Stromal cell of bone marrow (primary cell): ENCODE measurements around the gene BFSP2.

Source experiments
- DNase-seq: peaks from one replicate; pipeline ENCODE4 v3.0.0-alpha.2; 2012; ENCODE audit warnings: low read depth

The BFSP2 gene

GRCh38 chr3:133383741-133384140 lies 16.1 kb upstream of the BFSP2 start:
- DNase-seq: no peak

DNA sequence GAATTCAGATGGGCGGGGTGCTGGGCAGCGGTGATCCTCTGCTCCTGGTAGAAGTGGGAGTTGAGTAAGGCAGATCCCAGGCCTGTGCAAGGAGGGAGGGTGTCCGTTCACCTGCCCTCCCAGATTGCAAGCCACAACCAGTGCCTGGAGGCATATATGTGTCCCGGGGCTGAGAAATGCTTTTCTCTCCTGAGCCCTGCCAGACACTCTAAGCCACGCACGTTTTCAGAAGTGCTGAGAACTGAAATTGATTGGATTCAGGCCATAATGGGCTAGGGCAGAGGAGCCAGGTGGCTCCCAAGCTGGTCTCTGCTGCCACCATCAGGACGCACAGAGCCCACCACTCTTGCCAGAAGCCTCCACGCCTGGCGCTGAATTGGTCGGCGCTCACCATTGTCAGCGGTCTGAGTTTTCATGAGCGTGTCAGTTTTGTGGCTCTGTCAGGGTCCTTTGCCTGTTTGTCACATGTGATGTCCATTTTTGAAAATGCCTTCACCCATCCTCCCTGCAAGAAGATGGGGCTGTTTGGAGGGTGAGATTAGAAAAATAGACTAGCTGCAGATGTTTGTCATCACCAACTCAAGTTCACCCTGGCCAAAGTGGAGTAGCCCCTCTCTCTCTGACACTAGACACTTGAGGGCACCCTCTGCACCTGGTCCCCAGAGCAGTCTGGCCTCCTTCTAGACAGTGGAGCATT lies 15.4 kb upstream of the BFSP2 start:
- DNase-seq: no peak

DNA sequence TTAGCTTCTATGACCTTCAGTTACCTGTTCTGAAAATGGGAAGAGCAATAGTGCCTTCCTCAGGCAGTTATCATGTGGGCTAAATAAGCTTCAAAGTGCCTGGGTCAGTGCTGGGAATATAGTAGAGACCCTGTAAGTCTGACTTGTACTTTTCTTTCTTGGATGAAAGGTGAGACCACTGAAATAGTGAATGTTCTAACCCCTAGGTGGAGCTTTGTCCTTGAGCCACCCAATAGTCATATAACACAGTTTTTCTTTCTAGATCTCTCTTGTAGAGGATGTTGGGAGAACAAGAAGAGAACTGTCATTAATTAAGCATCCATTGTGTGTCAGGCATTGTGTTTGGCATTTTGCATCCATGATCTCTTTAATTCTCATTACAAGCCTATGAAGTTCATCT lies 13.0 kb upstream of the BFSP2 start:
- no peak for DNase-seq

DNA sequence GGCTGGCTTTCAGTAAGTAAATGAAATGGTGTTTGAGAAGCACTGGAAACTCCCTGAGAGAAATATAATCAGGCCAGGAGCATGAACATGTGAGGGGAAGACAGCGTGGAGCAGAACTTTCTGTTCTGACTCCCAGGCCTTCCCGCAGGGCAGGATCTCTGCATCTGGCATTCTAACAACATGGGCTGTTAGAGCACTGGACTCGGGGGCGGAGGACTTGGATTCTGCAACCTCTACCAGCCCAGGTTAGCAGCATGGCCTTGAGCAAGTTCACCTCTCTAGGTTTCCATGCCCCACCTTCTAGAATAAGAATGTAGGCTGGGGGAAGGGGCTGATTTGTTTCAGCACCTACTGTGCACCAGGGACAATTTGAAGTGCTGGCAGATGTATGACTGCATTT lies 12.5 kb upstream of the BFSP2 start:
- DNase-seq: no peak

DNA sequence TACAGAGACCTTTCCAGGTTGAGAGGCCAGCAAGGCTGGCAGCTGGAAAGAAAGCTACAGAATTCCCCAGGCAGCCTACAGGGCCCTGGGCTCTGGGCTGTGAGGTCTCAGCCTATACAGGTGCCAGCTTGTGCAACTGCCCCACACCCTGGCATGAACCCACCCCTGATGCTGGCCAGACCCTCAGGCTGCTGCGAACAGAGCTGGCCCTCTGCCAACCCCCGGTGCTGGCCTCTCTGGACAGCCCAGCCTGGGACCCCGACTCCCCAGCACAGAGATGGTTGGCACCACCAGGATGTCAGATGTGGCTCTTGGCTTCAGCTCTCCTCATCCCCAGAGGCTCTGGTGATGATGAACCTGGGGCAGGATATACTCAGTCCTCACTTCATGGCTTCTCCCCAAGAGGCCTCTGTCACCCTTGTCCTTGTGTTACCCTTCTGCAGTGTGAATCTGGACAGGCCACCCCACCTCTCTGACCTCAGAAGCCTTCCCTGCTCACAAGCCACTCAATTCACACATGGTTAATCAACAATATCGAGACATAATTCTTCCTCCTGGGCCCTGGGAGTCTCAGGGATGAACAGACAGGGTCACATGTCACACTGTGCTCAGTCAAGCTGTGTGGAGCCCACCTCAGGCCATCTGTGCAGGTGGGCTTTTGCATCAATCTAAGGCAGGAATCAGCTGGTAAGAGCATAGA lies 11.0 kb upstream of the BFSP2 start:
- DNase-seq: no peak

- DNase-seq: no peak
These were observed 9.1 kb upstream of the BFSP2 start for GRCh38 chr3:133390715-133391114.

DNA sequence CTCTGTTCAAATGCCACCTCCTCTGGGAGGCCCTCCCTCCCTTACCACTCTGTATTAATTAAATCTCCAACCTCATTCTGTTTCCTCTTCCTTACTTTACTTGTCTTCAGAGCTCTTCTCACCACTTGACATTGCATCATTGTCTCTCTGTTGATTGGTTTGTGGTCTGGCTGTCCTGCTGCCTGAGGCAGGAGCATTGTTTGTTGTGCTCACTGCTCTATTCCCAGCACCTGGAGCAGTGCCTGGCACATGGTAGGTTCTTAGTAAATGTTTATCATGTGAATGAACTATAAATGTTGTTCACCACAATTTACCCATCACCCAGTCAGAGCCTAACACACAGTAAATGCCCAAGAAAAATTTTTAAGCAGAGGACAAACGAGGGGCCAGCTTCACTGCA lies 6.7 kb upstream of the BFSP2 start:
- DNase-seq: no peak

GRCh38 chr3:133393691-133394474 lies 6.0 kb upstream of the BFSP2 start:
- no peak for DNase-seq

DNA sequence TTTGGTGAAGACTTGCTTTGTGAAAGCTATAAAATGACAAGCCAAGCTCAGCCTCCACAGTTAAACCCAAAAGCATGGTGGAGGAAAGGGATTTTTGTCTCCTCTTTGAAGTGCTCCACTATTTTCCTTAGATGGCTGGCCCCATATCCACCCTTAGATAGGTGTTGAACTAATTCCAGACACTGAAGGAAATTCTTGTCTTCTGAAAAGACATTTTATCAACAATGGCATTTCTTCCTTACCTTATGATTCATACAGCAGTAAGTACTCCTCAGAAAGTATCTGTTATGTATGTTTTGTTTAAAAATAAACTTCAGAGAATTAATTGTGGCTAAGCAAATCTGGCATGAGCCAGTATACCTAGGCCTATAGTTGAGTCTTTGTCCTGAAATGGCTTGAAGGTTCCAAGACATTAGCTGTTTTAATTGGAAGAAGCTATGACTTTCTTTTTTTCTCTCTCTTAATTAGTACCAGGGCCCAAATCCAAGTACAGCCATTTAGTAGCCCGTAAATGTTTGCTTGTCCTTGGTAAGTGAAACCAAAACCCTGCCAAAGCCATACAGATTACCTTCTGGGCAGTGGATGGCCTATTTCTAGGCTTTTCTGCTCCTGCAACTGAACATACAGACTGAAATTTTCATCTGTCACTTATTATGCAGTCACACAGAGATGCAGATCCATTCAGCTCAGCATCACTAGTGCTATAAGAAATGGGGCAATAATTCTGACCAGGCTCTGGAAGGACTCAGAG lies 5.1 kb upstream of the BFSP2 start:
- DNase-seq: no peak

DNA sequence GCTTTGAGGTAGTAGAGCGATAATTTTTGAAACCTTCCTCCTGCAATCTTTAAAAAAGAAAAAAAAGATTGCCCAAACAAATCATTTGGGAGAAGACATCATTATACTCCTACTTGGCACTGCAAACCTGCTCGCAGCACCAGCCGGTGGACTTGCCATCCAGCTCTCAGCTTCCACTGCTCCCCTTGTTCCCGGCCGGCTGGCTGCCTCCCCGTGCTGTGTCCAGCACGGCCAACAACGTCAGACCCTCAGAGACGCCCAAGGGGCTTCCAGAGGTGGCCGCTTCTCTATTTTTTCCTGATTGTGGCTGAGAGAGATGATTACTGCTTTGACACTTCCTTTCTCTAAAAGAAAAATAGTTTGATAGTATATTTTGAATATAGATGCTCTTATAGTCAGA lies 3.0 kb upstream of the BFSP2 start:
- no peak for DNase-seq

DNA sequence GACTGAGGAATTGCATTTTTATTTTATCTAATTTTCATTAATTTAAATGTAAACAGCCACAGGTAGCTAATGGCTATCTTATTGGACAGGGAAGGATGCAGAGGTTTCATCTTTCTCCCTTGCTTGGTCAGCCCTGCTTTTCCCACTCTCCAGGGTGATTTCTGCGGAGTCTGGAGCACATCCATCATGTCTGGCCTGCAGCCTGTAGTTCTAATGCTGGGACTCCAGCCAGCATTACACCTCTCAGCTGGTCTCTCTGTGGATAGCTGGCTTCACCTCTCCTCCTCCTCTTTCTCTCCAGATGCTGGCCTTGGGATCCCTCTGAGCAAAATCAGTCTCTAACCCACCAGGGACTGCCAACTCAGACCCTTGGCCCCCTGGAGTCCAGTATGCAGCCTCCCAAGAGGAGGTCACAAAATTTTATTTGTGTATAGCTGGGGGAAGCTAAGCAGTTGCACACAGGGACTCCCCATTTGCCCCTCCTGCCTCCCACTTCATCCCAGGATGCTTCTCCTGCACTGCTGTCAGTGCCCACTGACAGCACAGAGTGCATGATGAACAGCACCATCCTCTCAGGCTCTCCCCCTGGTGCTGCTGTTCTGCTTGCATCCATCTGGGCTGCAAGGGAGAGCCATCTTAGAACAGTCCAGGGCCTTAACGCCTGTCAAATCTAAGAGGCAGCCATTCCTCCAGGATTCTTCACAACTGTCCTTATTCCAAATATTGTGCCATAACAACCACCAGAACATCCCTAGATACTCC lies 1.7 kb downstream of the BFSP2 start:
- DNase-seq: no peak

GRCh38 chr3:133404920-133405319 lies 5.1 kb downstream of the BFSP2 start:
- no peak for DNase-seq

- no peak for DNase-seq
These were observed 8.5 kb downstream of the BFSP2 start for GRCh38 chr3:133408366-133408765.

DNA sequence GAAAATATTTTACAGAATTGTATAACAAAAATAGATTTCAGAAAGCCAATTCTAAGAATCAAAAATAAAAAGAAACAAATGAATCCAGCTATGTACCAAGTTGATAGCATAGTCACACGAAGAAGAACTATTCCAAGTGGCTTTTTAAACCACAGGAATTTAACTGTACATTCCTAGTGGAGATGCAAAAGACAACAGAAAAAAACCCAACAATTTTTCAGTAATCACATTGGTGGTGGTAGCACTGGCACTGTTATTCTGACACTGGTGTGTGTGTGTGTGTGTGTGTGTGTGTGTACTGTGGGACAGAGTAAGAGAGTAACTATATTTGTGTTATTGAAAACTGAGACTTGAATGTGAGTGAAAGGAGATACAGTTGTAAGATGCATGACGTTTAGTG lies 9.1 kb downstream of the BFSP2 start:
- no peak for DNase-seq

DNA sequence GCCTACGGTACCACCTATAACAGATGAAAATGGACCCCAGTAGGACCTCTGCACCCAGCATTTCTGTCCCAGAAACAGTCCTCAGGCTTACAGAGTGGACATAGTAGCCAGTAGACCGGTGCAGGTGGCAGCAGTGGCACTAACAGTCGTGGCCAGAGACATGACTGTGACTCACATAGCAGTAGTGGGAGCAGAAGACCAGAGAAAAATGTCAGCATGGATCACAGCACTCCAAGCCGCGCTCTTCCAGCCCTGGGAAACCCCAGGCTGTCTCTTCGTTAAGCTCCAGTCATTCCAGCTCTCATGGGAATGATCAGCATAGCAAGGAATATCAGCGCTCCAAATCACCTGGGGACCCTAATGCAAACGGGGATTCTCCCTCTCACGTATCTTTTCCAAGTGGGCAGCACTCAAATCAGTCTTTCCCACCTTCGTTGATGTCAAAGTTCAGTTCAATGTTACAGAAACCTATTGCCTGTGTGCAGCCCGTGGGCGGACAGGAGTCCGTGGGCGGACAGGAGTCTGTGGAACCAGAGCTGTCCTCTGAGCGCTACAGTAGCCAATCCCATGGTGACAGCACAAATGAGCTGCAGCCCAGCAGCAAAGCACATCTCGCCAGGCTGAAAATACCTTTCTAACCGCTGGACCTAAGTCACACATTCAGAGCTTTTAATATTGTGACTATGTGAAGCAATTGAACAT lies 10.5 kb downstream of the BFSP2 start:
- DNase-seq: no peak

- DNase-seq: peak; percentile 30
These were observed 12.6 kb downstream of the BFSP2 start for GRCh38 chr3:133412183-133413132.

DNA sequence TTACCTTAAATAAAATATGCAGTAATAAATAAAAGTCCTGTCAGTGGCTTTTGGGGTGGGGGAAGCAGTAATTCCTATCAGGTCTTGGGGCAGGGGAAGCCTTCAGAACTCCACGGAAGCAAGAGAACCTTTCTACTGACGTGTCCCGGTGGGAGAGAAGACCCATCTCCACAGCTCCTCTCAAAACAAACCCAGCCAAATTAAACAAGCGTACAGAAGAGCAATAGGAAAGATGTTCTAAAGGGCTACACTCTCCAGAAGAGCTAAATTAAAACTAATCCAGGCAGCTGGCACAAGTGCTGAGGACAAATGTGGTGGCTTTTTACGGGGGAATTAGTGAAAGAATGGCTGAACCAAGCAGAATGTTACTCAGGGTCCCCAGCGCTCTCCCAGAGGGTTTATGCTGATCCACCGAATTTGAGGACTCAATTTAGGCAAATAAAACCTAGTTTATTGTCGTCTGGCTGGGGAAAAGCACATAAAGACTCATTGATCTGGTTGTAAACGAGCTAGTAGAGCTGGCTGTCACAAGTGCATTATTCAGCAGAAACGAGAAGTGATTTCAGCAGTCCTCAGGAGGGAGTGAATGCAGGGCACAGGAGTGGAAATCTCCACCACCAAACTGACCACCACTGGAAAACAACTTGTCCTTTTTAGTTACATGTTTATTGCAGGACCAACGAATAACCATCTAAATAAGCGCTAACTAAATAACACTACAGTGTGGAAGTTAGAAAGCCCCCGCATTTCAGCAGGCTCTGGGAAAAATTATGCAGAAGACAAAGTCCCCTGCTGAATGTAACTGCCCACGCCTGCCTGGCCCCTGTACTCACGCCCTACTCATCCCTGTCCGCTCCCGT lies 13.5 kb downstream of the BFSP2 start:
- peak; percentile 28 for DNase-seq

DNA sequence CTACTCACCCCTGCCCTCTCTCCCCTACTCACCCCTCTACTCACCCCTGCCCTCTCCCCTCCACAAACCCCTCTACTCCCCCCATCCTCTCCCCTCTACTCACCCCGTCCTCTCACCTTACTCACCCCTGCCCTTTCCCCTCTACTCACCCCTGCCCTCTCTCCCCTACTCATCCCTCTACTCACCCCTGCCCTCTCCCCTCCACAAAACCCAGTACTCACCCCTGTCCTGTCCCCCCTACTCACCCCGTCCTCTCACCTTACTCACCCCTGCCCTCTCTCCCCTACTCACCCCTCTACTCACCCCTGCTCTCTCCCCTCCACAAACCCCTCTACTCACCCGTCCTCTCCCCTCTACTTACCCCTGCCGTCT lies 14.2 kb downstream of the BFSP2 start:
- DNase-seq: no peak

- DNase-seq: no peak
These were observed 18.5 kb downstream of the BFSP2 start for GRCh38 chr3:133418361-133418760.
